ENCODE measurements around the gene UBAP2L.

DNA sequence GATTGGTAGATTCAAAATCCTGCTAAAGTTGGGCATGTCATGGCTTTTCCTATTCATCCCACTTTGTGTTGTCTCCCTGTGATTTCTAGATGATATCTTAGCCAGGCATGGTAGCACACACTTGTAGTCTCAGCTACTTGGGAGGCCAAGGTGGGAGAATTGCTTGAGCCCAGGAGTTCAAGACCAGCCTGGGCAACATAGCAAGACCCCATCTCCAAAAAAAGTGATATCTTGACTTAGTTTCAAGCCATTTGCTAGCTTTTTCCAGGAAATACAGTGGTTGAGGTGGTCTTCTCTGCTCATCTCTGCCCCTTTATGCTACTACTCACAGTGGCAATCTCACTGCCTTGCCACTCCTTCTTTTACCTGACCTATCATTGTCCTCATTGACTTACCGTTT lies 39.4 kb downstream of the UBAP2L start:
- TF ChIP-seq, protein P1, sequence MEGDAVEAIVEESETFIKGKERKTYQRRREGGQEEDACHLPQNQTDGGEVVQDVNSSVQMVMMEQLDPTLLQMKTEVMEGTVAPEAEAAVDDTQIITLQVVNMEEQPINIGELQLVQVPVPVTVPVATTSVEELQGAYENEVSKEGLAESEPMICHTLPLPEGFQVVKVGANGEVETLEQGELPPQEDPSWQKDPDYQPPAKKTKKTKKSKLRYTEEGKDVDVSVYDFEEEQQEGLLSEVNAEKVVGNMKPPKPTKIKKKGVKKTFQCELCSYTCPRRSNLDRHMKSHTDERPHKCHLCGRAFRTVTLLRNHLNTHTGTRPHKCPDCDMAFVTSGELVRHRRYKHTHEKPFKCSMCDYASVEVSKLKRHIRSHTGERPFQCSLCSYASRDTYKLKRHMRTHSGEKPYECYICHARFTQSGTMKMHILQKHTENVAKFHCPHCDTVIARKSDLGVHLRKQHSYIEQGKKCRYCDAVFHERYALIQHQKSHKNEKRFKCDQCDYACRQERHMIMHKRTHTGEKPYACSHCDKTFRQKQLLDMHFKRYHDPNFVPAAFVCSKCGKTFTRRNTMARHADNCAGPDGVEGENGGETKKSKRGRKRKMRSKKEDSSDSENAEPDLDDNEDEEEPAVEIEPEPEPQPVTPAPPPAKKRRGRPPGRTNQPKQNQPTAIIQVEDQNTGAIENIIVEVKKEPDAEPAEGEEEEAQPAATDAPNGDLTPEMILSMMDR (IDR thresholded peaks at IDR 0.05): no peak
- TF ChIP-seq POLR2AphosphoS5 (IDR thresholded peaks at IDR 0.05) (no peak), POLR2A (IDR thresholded peaks at IDR 0.05) (no peak), EP300 (IDR thresholded peaks at IDR 0.05) (no peak)

All from sigmoid colon (tissue), 4 donors.